ENCODE measurements around the gene RGS12. TPM values are rescaled to one million over a fixed set of nuclear protein-coding genes. Genes with fewer than 3 reads are reported as not detected.

The RGS12 gene
- total and polyA plus RNA-seq, 2 of the 13 experiments (the other 11 are each of a cell fraction or from before 2014, with no cell fraction given), result 21.0 to 27.7 TPM

DNA sequence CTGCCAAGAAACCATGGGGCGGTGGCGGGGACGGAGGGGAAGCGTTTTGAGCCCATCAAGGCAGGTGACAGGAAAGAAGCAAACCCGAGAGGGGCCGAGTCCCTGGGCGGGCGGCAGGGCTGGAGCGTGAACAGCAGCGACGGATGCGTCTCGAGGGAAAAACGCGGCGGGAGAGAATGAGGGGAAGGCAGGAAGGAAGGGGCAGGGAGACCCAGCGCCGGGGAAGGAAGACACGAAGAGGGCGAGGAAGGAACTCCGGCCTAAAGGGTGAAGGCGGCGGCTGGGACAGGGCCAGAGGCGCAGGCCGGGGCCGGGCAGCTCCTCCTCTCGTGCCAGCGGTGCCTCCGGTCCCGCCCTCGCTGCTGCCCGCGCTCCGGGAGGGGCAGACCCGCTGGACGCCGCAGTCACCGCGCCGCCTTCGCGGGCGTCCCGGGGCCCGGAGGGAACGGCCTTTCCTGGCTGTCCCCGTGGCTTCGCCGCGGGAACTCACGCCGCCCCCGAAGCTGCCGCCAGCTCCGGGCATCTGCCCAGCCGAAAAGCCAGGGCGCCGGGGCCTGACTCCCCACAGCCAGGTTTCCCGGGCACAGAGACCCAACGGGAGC lies 751 bp upstream of the RGS12 start (continued):
- TF ChIP-seq, protein P1, sequence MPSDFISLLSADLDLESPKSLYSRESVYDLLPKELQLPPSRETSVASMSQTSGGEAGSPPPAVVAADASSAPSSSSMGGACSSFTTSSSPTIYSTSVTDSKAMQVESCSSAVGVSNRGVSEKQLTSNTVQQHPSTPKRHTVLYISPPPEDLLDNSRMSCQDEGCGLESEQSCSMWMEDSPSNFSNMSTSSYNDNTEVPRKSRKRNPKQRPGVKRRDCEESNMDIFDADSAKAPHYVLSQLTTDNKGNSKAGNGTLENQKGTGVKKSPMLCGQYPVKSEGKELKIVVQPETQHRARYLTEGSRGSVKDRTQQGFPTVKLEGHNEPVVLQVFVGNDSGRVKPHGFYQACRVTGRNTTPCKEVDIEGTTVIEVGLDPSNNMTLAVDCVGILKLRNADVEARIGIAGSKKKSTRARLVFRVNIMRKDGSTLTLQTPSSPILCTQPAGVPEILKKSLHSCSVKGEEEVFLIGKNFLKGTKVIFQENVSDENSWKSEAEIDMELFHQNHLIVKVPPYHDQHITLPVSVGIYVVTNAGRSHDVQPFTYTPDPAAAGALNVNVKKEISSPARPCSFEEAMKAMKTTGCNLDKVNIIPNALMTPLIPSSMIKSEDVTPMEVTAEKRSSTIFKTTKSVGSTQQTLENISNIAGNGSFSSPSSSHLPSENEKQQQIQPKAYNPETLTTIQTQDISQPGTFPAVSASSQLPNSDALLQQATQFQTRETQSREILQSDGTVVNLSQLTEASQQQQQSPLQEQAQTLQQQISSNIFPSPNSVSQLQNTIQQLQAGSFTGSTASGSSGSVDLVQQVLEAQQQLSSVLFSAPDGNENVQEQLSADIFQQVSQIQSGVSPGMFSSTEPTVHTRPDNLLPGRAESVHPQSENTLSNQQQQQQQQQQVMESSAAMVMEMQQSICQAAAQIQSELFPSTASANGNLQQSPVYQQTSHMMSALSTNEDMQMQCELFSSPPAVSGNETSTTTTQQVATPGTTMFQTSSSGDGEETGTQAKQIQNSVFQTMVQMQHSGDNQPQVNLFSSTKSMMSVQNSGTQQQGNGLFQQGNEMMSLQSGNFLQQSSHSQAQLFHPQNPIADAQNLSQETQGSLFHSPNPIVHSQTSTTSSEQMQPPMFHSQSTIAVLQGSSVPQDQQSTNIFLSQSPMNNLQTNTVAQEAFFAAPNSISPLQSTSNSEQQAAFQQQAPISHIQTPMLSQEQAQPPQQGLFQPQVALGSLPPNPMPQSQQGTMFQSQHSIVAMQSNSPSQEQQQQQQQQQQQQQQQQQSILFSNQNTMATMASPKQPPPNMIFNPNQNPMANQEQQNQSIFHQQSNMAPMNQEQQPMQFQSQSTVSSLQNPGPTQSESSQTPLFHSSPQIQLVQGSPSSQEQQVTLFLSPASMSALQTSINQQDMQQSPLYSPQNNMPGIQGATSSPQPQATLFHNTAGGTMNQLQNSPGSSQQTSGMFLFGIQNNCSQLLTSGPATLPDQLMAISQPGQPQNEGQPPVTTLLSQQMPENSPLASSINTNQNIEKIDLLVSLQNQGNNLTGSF (CRISPR knock-in tag; IDR thresholded peaks at IDR 0.05), result 0 out of 2 replicates have a peak, but pooled peaks have one; percentile 13
- no peak for TF ChIP-seq YY1 (IDR thresholded peaks at IDR 0.05; ENCODE audit: insufficient read depth, insufficient replicate concordance, low read depth, low read length)

DNA sequence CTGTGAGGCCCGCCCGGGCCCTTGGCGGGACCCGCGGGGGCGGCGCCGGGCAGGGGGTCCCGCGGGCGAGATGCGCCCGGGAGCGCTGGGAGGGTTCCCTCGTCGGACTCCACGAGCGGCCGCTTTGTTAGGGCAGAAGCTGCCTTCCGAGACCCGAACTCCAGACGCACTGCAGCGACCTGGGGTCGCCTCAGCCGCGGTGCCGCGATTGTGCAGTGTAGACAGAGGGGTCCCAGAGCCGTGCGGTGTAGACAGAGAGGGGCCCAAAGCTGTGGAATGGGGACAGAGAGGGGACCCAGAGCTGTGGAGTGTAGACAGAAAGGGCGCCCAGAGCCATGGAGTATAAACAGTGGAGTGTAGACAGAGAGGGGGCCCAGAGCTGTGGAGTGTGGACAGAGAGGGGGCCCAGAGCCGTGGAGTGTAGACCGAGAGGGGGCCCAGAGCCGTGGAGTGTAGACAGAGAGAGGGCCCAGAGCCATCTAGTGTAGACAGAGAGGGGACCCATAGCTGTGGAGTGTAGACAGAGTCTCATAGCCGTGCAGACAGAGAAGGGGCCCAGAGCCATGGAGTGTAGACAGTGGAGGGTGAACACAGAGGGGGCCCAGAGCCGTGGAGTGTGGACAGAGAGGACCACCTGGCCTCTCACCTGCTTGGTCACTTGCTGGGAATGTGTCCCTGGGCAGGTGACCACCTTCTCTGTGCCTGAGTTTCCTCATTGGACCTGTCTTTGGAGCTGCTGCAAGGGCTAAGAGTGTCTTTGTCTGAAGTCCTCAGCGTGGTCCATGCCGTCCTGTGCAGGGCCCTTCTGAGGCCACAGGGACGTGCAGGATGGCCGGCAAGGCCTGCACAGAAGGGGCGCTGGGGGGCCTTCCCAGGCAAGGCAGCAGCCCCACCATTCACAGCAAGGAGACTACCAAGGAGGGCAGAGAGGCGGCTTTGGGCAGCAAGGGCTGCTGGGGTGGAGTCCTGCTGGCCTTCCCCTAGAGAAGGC lies 875 bp downstream of the RGS12 start:
- DNase-seq (ENCODE audit: low spot score) (no peak), FAIRE-seq (no peak), ATAC-seq (peak; percentile 24)
- 6% methylated on average over 28 of the region's 42 CpGs for WGBS (ENCODE audit: low lambda C conversion rate)
- Histone ChIP-seq H2AFZ (ENCODE audit: low read length) (no peak overlapping the region), H3K4me2 (ENCODE audit: low read depth, low read length) (peak overlapping the region; percentile 97), H3K9me3 (ENCODE audit: low read length) (no peaks in the 10 kb centered on the region), H3K36me3 (replicated peaks in 1 of 2; ENCODE audit: control insufficient read depth in 1 of 2, insufficient read depth in 2 of 2, low read length in 2 of 2) (no peaks in the 10 kb centered on the region), H3K27me3 (ENCODE audit: control insufficient read depth in 1 of 2, insufficient read depth in 2 of 2, low read length in 2 of 2) (no peaks in the 10 kb centered on the region), H4K20me1 (ENCODE audit: insufficient read depth, low read length) (no peaks in the 10 kb centered on the region), H3K79me2 (ENCODE audit: insufficient read depth, low read length) (peaks cover 31% of the 10 kb centered on the region), H3K4me1 (ENCODE audit: insufficient read depth, low read length) (peaks cover 51% of the 10 kb centered on the region), H3K4me3 (replicated peaks in 1 of 3; ENCODE audit: insufficient read depth in 1 of 3, low read depth in 2 of 3, low read length in 3 of 3) (peak overlapping the region; percentile 79 to 98 (median 96)), H3K27ac (ENCODE audit: extremely low read length, insufficient read depth, low read length) (peak overlapping the region; percentile 83), H3K9ac (ENCODE audit: insufficient read depth, low read depth, low read length) (peak overlapping the region; percentile 92)
- BruUV-seq (replicated peaks), result no TSS peak
- intact Hi-C loops (cut with micrococcal nuclease; ENCODE audit: unreplicated experiment), result loop anchor here (5.0 kb wide), 1 partner anchor 149 kb away; the partner anchor contains the start of gene HGFAC
- in situ Hi-C loops (cut with HindIII; ENCODE audit: extremely low pct_ligation_motif_present, low pct_unique_long_range_greater_than_20kb), result no loop called here
- ChIA-PET POLR2A (interaction anchor here (1.0 kb wide), 1 partner anchor 115 kb away, joined by 3 read pairs; no protein-coding TSS in a partner anchor), CTCF (ENCODE audit: low intra/inter-chr PET ratio, low total read pairs) (no interaction called here)
- no peak for TF ChIP-seq DNMT1 (CRISPR knock-in tag; IDR thresholded peaks at IDR 0.05)
- TF ChIP-seq, protein P2, sequence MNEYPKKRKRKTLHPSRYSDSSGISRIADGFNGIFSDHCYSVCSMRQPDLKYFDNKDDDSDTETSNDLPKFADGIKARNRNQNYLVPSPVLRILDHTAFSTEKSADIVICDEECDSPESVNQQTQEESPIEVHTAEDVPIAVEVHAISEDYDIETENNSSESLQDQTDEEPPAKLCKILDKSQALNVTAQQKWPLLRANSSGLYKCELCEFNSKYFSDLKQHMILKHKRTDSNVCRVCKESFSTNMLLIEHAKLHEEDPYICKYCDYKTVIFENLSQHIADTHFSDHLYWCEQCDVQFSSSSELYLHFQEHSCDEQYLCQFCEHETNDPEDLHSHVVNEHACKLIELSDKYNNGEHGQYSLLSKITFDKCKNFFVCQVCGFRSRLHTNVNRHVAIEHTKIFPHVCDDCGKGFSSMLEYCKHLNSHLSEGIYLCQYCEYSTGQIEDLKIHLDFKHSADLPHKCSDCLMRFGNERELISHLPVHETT (CRISPR knock-in tag; conservative IDR thresholded peaks at IDR 0.05), result no peak
- TF ChIP-seq, protein P3, sequence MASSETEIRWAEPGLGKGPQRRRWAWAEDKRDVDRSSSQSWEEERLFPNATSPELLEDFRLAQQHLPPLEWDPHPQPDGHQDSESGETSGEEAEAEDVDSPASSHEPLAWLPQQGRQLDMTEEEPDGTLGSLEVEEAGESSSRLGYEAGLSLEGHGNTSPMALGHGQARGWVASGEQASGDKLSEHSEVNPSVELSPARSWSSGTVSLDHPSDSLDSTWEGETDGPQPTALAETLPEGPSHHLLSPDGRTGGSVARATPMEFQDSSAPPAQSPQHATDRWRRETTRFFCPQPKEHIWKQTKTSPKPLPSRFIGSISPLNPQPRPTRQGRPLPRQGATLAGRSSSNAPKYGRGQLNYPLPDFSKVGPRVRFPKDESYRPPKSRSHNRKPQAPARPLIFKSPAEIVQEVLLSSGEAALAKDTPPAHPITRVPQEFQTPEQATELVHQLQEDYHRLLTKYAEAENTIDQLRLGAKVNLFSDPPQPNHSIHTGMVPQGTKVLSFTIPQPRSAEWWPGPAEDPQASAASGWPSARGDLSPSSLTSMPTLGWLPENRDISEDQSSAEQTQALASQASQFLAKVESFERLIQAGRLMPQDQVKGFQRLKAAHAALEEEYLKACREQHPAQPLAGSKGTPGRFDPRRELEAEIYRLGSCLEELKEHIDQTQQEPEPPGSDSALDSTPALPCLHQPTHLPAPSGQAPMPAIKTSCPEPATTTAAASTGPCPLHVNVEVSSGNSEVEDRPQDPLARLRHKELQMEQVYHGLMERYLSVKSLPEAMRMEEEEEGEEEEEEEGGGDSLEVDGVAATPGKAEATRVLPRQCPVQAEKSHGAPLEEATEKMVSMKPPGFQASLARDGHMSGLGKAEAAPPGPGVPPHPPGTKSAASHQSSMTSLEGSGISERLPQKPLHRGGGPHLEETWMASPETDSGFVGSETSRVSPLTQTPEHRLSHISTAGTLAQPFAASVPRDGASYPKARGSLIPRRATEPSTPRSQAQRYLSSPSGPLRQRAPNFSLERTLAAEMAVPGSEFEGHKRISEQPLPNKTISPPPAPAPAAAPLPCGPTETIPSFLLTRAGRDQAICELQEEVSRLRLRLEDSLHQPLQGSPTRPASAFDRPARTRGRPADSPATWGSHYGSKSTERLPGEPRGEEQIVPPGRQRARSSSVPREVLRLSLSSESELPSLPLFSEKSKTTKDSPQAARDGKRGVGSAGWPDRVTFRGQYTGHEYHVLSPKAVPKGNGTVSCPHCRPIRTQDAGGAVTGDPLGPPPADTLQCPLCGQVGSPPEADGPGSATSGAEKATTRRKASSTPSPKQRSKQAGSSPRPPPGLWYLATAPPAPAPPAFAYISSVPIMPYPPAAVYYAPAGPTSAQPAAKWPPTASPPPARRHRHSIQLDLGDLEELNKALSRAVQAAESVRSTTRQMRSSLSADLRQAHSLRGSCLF (CRISPR knock-in tag; IDR thresholded peaks at IDR 0.05; ENCODE audit: borderline replicate concordance), result no peak
- TF ChIP-seq FOXK1 (CRISPR knock-in tag; IDR thresholded peaks at IDR 0.05; ENCODE audit: borderline replicate concordance, low read depth), result no peak
- TF ChIP-seq RORA (CRISPR knock-in tag; IDR thresholded peaks at IDR 0.05), result no peak

All from HepG2 (cell line).